Neural progenitor cell (in vitro differentiated cells): Measurements from ENCODE around the gene TLCD3A. TPM values are rescaled to one million over a fixed set of nuclear protein-coding genes. Genes with fewer than 3 reads are reported as not detected.

Experiments
- DNase-seq: peaks from one replicate; pipeline ENCODE4 v3.0.0-alpha.2; 2016; ENCODE audit warnings: low spot score
- H2AFZ ChIP-seq: fragments of 200-600 bp; sonication (generic); replicated peaks from 2 replicates; pipeline ENCODE4 v1.6.1; 2016; ENCODE audit warnings: antibody characterized with exemption
- H3F3A ChIP-seq: fragments of 200-600 bp; sonication (generic); 2 replicates; pipeline ENCODE4 v1.6.1; 2016; ENCODE audit warnings: antibody characterized with exemption, low read depth
- H3K27ac ChIP-seq: fragments of 200-600 bp; sonication (generic); 2 replicates; pipeline ENCODE4 v1.5.1; 2016; ENCODE audit warnings: mild to moderate bottlenecking
- H3K27me3 ChIP-seq: fragments of 200-600 bp; sonication (generic); 2 replicates; pipeline ENCODE4 v1.6.1; 2016; ENCODE audit warnings: mild to moderate bottlenecking, moderate library complexity
- H3K36me3 ChIP-seq: fragments of 200-600 bp; sonication (generic); 2 replicates; pipeline ENCODE4 v1.5.1; 2016
- H3K4me1 ChIP-seq: fragments of 200-600 bp; sonication (generic); 2 replicates; pipeline ENCODE4 v1.6.1; 2016; ENCODE audit warnings: mixed run types
- H3K4me2 ChIP-seq: fragments of 200-600 bp; sonication (generic); 2 replicates; pipeline ENCODE4 v1.6.1; 2016
- H3K4me3 ChIP-seq: fragments of 200-600 bp; sonication (generic); 2 replicates; pipeline ENCODE4 v1.5.1; 2016
- H3K79me2 ChIP-seq: fragments of 200-600 bp; sonication (generic); 2 replicates; pipeline ENCODE4 v1.6.1; 2016; ENCODE audit warnings: low read depth
- H3K9ac ChIP-seq: fragments of 200-600 bp; sonication (generic); 2 replicates; pipeline ENCODE4 v1.6.1; 2016
- H3K9me3 ChIP-seq: fragments of 200-600 bp; sonication (generic); 2 replicates; pipeline ENCODE4 v1.5.1; 2016; ENCODE audit warnings: low read depth
- H4K20me1 ChIP-seq: fragments of 200-600 bp; sonication (generic); 2 replicates; pipeline ENCODE4 v1.6.1; 2016; ENCODE audit warnings: low read depth
- H3K27ac Mint-ChIP-seq: 3 replicates; pipeline ENCODE4 v1.8.0; 2021; ENCODE audit warnings: mixed read lengths
- H3K27me3 Mint-ChIP-seq: 2 replicates; pipeline ENCODE4 v1.8.0; 2022; ENCODE audit warnings: low read depth, mild to moderate bottlenecking, inconsistent platforms, moderate library complexity, mixed read lengths; ENCODE audit not compliant: insufficient read depth
- H3K36me3 Mint-ChIP-seq: 3 replicates; pipeline ENCODE4 v1.8.0; 2021; ENCODE audit warnings: mixed read lengths
- H3K4me1 Mint-ChIP-seq: 3 replicates; pipeline ENCODE4 v1.8.0; 2021; ENCODE audit warnings: mixed read lengths
- H3K4me3 Mint-ChIP-seq: 3 replicates; pipeline ENCODE4 v1.8.0; 2021; ENCODE audit warnings: mild to moderate bottlenecking, moderate library complexity, mixed read lengths
- H3K9me3 Mint-ChIP-seq: 3 replicates; pipeline ENCODE4 v1.8.0; 2020; ENCODE audit warnings: mixed read lengths
- EZH2 ChIP-seq: fragments of 200-600 bp; sonication (generic); IDR thresholded peaks from 2 replicates; pipeline ENCODE4 v1.6.1; 2017; ENCODE audit warnings: antibody characterized with exemption, mild to moderate bottlenecking, moderate library complexity
- EZH2phosphoT487 ChIP-seq: fragments of 200-600 bp; sonication (generic); IDR thresholded peaks from 2 replicates; pipeline ENCODE4 v1.6.1; 2017; ENCODE audit warnings: antibody characterized with exemption
- total RNA-seq: library from RNA; depleted of rRNA; stranded (reverse); fragments of >200 nt; gene quantifications from 2 replicates; pipeline ENCODE4 v1.2.3, GENCODE V29; 2015; ENCODE audit warnings: low replicate concordance
- TF ChIP-seq, protein P1 (sequence below): fragments of 200-600 bp; sonication (generic); IDR thresholded peaks from 2 replicates; pipeline ENCODE4 v1.5.1; 2017; ENCODE audit warnings: antibody characterized with exemption, mild to moderate bottlenecking

The TLCD3A gene
- total RNA-seq, 1 donor from 2014 or later: 13.4 TPM

- peaks cover 6% of the 10 kb centered on the region for H3K36me3 ChIP-seq
- H3K4me3 ChIP-seq: no peak overlapping the region
- peaks cover 54% of the 10 kb centered on the region for H3K36me3 Mint-ChIP-seq
- H3K27me3 ChIP-seq: no peaks in the 10 kb centered on the region
- no peaks in the 10 kb centered on the region for H3K4me1 Mint-ChIP-seq
- H4K20me1 ChIP-seq: peaks cover 48% of the 10 kb centered on the region
- H3K4me2 ChIP-seq: no peak overlapping the region
- peaks cover 51% of the 10 kb centered on the region for H3K79me2 ChIP-seq
- TF ChIP-seq EZH2phosphoT487 (no peak), EZH2 (no peak)
- TF ChIP-seq, protein P1, sequence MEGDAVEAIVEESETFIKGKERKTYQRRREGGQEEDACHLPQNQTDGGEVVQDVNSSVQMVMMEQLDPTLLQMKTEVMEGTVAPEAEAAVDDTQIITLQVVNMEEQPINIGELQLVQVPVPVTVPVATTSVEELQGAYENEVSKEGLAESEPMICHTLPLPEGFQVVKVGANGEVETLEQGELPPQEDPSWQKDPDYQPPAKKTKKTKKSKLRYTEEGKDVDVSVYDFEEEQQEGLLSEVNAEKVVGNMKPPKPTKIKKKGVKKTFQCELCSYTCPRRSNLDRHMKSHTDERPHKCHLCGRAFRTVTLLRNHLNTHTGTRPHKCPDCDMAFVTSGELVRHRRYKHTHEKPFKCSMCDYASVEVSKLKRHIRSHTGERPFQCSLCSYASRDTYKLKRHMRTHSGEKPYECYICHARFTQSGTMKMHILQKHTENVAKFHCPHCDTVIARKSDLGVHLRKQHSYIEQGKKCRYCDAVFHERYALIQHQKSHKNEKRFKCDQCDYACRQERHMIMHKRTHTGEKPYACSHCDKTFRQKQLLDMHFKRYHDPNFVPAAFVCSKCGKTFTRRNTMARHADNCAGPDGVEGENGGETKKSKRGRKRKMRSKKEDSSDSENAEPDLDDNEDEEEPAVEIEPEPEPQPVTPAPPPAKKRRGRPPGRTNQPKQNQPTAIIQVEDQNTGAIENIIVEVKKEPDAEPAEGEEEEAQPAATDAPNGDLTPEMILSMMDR: no peak
- H3K27me3 Mint-ChIP-seq: peaks cover 2% of the 10 kb centered on the region
- no peak overlapping the region for H3K27ac ChIP-seq
- no peak overlapping the region for H3K4me3 Mint-ChIP-seq
- H3K9me3 Mint-ChIP-seq: no peaks in the 10 kb centered on the region
- no peak overlapping the region for H3K27ac Mint-ChIP-seq
- H3K9ac ChIP-seq: no peak overlapping the region
- H2AFZ ChIP-seq: no peak overlapping the region
- H3K4me1 ChIP-seq: no peaks in the 10 kb centered on the region
- no peaks in the 10 kb centered on the region for H3K9me3 ChIP-seq
- H3F3A ChIP-seq: no peaks in the 10 kb centered on the region
- no peak for DNase-seq
Observed at GRCh38 chr17:740240-741017, 8.0 kb downstream of the TLCD3A start.

- no peak overlapping the region for H3K9ac ChIP-seq
- peaks cover 6% of the 10 kb centered on the region for H3K36me3 ChIP-seq
- no peaks in the 10 kb centered on the region for H3K9me3 Mint-ChIP-seq
- no peak overlapping the region for H3K4me3 Mint-ChIP-seq
- H3K4me2 ChIP-seq: no peak overlapping the region
- no peak overlapping the region for H2AFZ ChIP-seq
- H3K36me3 Mint-ChIP-seq: peaks cover 60% of the 10 kb centered on the region
- peaks cover 46% of the 10 kb centered on the region for H4K20me1 ChIP-seq
- no peaks in the 10 kb centered on the region for H3K4me1 Mint-ChIP-seq
- H3K27ac ChIP-seq: peak overlapping the region; percentile 20
- no peaks in the 10 kb centered on the region for H3F3A ChIP-seq
- DNase-seq: no peak
- peaks cover 45% of the 10 kb centered on the region for H3K79me2 ChIP-seq
- no peak for TF ChIP-seq EZH2phosphoT487
- TF ChIP-seq, protein P1: no peak
- TF ChIP-seq EZH2: no peak
- no peak overlapping the region for H3K27ac Mint-ChIP-seq
- H3K27me3 ChIP-seq: no peaks in the 10 kb centered on the region
- H3K9me3 ChIP-seq: no peaks in the 10 kb centered on the region
- H3K4me3 ChIP-seq: no peak overlapping the region
- no peaks in the 10 kb centered on the region for H3K4me1 ChIP-seq
- peaks cover 2% of the 10 kb centered on the region for H3K27me3 Mint-ChIP-seq
Observed at GRCh38 chr17:742147-742793, 9.9 kb downstream of the TLCD3A start.

DNA sequence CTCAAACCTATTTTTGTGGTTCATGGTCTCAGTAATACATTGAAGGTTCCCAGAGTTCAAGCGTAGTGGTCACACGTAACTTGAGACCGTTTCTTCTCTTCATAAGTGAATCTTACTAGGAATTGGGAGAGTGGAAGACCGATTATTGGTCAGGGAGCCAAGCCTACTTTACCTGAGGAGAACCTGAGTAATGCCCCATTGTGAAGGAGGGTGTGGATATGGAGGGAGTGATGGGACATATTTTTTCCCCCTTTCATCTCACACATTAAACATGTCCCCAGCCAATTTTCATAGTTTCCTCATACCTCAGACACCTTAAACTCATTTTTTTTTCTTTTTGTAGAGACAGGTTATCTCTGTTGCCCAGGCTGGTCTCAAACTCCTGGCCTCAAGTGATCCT lies 10.7 kb downstream of the TLCD3A start:
- no peak overlapping the region for H3K4me2 ChIP-seq
- H3K9me3 ChIP-seq: no peaks in the 10 kb centered on the region
- H3F3A ChIP-seq: no peaks in the 10 kb centered on the region
- no peak overlapping the region for H3K4me3 Mint-ChIP-seq
- H3K4me1 Mint-ChIP-seq: no peaks in the 10 kb centered on the region
- no peak for DNase-seq
- no peak overlapping the region for H3K27ac ChIP-seq
- H4K20me1 ChIP-seq: peaks cover 41% of the 10 kb centered on the region
- no peak for TF ChIP-seq EZH2
- TF ChIP-seq, protein P1: no peak
- TF ChIP-seq EZH2phosphoT487: no peak
- H3K79me2 ChIP-seq: peaks cover 47% of the 10 kb centered on the region
- peak overlapping the region; percentile 74 for H3K27ac Mint-ChIP-seq
- H3K27me3 ChIP-seq: no peaks in the 10 kb centered on the region
- H3K9ac ChIP-seq: no peak overlapping the region
- H3K36me3 ChIP-seq: peaks cover 6% of the 10 kb centered on the region
- no peak overlapping the region for H2AFZ ChIP-seq
- peaks cover 4% of the 10 kb centered on the region for H3K9me3 Mint-ChIP-seq
- H3K36me3 Mint-ChIP-seq: peaks cover 62% of the 10 kb centered on the region
- H3K27me3 Mint-ChIP-seq: peaks cover 5% of the 10 kb centered on the region
- H3K4me3 ChIP-seq: no peak overlapping the region
- H3K4me1 ChIP-seq: no peaks in the 10 kb centered on the region
